ENCODE results near the gene CYB561.

GRCh38 chr17:63445954-63446752 is at the start of gene CYB561:
- TF ChIP-seq TBL1XR1 (IDR thresholded peaks at IDR 0.05; ENCODE audit: low read length in 2 of 2): no peak
- no peak for TF ChIP-seq EP300 (IDR thresholded peaks at IDR 0.05; ENCODE audit: low read length)
- TF ChIP-seq YBX1 (IDR thresholded peaks at IDR 0.05): no peak
- TF ChIP-seq SRSF7 (optimal IDR thresholded peaks at IDR 0.05; ENCODE audit: low read depth, low read length): no peak
- no peak for TF ChIP-seq CREB3 (tag; conservative IDR thresholded peaks at IDR 0.05; ENCODE audit: low read depth)
- no peak for TF ChIP-seq ZNF561 (CRISPR knock-in tag; conservative IDR thresholded peaks at IDR 0.05)
